GM10266 (cell line): ENCODE results near the gene CTNND2.

ENCODE experiments used
- DNase-seq: peaks from one replicate; pipeline ENCODE4 v3.0.0; 2012; ENCODE audit errors: extremely low spot score
- TF ChIP-seq, protein P1 (sequence below): IDR thresholded peaks from 2 replicates; pipeline ENCODE4 v1.5.1; 2012; ENCODE audit warnings: mild to moderate bottlenecking, low read depth; ENCODE audit not compliant: control insufficient read depth, insufficient read depth; ENCODE audit errors: missing control alignments

CTNND2 gene

DNA sequence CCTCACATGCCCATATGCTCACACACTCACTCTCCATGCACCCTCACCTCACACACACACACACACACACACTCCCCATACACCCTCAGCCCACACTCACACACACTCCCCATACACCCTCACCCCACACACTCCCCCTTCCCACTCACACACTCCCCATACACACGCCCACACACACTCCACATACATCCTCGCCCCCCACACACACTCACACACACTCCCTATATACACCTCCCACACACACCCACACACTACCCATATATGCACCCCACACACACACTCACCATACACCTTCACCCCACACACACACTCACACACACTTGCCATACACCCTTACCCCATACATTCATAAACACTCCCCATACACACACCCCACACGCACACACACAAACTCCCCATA, 592.5 kb downstream of the CTNND2 start:
- TF ChIP-seq, protein P1, sequence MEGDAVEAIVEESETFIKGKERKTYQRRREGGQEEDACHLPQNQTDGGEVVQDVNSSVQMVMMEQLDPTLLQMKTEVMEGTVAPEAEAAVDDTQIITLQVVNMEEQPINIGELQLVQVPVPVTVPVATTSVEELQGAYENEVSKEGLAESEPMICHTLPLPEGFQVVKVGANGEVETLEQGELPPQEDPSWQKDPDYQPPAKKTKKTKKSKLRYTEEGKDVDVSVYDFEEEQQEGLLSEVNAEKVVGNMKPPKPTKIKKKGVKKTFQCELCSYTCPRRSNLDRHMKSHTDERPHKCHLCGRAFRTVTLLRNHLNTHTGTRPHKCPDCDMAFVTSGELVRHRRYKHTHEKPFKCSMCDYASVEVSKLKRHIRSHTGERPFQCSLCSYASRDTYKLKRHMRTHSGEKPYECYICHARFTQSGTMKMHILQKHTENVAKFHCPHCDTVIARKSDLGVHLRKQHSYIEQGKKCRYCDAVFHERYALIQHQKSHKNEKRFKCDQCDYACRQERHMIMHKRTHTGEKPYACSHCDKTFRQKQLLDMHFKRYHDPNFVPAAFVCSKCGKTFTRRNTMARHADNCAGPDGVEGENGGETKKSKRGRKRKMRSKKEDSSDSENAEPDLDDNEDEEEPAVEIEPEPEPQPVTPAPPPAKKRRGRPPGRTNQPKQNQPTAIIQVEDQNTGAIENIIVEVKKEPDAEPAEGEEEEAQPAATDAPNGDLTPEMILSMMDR: no peak

DNA sequence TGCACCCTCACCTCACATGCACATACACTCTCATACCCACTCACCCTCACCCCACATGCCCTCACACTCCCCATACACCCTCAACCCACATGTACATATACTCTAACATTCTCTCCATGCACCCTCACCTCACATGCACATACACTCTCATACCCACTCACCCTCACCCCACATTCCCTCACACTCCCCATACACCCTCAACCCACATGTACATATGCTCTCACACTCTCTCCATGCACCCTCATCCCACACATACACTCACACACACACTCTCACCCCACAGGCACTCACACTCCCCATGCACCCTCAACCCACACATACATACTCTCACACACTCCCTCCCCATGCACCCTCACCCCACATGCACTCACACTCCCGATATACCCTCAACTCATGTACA, 593.0 kb downstream of the CTNND2 start:
- no peak for DNase-seq
- TF ChIP-seq, protein P1: no peak

More for the DNA sequence above, 592.5 kb downstream of the CTNND2 start:
- DNase-seq: no peak

DNA sequence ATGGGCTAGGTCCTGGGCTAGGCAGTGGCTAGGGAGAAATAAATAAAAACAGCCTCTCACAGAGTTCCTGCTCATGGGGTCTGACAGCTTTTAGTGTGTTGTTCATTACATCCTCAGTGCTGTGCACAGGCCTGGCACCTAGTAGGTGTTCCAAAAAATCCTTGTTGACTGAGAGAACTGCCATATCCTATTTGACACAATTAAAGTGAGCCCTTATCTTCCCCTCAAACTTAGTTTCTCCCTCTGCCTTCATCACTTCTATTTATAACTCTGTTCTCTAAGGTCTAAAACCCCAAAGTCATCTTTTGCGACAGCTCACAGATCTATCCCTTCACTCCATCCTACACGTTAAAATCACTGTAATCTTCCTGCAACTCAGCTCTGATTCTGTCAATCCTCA, 594.1 kb downstream of the CTNND2 start:
- no peak for DNase-seq
- TF ChIP-seq, protein P1: no peak

DNA sequence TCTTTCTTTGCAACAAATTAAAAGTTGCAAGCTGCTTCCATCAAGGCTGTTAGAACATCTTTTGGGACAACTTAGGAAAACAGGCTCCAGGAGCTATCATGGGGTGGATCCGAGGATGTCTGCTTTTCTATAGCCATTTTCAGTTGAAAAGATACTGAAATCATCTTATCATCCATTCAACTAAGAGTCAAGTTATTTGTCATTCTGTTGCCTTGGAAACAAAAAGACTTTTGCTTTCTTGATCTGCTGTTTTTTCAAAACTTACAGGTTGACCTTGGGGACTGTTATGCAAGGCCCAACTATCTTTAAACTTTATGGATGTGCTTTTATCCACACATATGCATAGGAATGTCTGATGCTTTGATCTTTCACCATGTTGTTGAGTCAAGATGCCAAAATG, 597.9 kb downstream of the CTNND2 start:
- TF ChIP-seq, protein P1: no peak
- DNase-seq: no peak

DNA sequence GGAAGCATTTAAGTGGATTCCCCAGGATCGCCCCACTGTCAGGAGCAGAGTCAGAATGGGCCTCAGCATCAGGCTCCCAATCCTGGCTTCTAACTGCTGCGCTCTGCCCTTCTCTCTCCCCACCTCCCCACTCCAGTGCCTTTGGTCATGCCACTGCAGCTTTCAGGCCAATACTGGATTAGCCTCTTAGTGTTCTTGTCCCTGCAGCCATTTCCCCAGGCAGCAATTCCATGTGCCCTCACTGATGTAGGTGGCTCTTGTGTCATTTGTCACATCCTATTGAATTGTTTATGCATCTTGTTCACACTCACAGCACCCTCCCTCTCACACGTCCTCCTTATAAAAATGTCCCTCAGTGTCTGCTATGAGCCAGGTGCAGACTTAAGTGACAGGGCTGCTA, 599.0 kb downstream of the CTNND2 start:
- DNase-seq: no peak
- TF ChIP-seq, protein P1: no peak

DNA sequence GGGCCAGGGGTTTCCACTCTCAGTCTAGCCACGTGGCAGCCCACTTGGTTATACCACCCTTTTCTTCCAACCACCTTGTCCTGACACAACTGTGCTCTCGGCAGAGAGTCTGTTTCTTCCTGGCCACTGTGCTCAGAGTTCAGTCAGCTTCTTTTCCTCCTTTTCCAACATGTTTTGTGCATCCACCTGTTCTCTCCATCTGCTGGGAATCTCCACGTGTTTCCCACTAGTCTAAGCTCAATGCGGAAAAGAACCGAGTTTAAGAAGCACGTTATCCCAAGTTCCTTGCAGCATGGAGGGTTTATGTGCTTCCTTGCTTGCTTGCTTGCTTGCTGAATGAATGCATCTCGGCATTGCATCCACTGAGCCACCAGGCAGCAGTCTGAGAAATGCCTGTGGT, 599.6 kb downstream of the CTNND2 start:
- DNase-seq: no peak
- TF ChIP-seq, protein P1: no peak

DNA sequence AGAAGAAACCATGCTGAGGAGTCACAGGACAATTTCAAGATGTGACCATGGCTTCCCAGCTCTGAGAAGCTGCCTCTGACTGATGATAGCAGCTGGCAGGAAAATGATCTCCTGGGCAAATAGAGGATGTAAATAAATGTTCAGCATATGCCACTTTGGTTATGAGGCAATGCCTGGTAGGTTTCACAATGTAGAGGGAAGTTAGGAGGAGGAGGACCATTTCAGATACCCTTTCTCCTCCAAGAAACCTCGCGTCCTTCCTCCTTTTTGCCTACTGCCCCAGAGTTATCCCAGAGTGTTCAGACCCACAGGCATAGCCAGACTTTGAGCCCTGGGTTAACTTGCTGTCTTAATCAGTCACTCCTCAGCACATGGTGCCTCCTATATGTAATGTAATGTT, 601.6 kb downstream of the CTNND2 start:
- no peak for DNase-seq
- TF ChIP-seq, protein P1: no peak

DNA sequence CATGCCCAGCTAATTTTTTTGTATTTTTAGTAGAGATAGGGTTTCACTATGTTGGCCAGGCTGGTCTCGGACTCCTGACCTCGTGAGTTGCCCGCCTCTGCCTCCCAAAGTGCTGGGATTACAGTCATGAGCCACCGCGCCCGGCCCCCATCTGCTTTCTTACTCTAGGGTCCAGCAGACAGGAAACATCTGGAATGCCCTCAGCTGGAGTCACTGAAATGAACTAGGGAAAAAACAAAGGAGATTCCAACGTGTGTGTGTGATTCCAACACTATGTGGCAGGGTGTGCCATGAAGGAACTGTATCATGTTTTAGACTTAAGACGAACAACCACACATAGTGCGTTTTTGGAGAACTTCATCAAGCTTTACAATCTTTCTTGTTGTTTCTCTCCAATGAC, 603.1 kb downstream of the CTNND2 start:
- TF ChIP-seq, protein P1: no peak
- no peak for DNase-seq
